ENCODE results near the gene CD151.

Gene CD151

DNA sequence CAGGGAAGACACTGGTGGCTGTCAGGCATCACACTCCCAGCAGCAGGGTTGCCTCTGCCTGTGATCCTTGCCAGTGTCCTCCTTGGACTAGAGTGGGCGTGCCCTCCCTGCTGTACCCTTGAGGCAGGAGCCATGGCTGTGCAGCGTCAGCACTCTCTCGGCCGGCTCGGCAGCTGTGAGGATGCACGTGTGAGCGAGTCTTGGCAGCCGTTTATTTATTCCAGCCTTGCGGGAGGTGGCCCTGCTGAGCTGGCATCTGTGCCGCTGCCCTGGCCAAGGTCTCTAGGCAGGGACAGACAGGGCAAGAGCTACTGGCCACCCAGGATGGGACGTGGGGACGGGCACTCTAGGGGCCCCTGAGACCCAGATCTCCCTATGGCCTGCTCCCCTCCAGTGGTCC lies 43.8 kb downstream of the CD151 start:
- no peak for DNase-seq (ENCODE audit: low read depth)
- H3K4me3 ChIP-seq (ENCODE audit: low read depth, low read length) = no peak overlapping the region
- TF ChIP-seq CTCF (IDR thresholded peaks at IDR 0.05; ENCODE audit: insufficient read depth, low read depth, low read length, missing control alignments) = no peak

DNA sequence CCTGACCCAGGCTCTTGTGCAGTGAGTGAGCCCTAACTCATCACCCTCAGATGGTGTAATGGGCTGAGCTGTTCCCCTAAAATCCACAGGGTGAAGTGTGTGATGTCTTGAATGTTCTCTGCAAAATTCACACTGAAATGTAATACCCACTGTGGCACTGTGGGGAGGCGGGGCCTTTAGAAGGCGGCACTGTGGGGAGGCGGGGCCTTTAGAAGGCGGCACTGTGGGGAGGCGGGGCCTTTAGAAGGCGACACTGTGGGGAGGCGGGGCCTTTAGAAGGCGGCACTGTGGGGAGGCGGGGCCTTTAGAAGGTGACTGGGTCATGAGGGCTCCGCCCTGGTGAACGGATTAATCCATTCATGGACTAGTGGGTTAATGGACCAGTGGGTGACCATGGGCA lies 44.8 kb downstream of the CD151 start:
- DNase-seq (ENCODE audit: low read depth) = peak; percentile 31

GRCh38 chr11:880447-880846 lies 47.7 kb downstream of the CD151 start:
- no peak for DNase-seq (ENCODE audit: low read depth)

More for the DNA sequence above, 44.8 kb downstream of the CD151 start:
- TF ChIP-seq CTCF (IDR thresholded peaks at IDR 0.05; ENCODE audit: insufficient read depth, low read depth, low read length, missing control alignments) = no peak
- no peak overlapping the region for H3K4me3 ChIP-seq (ENCODE audit: low read depth, low read length)

DNA sequence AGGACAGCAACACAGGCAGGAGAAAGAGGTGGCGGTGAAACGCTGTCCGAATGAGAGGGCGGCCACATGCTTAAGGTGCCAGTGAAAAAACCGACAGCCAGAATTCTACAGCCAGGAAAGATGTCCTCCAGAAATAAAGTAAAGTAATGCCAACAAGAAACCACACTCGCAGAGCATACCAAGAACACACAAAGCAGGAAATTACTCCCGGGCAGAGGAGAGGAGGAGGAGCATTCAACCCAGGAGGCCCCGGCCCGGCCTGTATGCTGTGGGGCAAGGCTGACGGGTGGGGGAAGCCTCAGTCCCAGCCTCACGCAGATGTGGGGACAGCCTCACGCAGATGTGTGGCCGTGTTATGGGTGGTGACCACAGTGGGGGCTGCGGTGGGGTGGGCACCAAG lies 49.8 kb downstream of the CD151 start:
- TF ChIP-seq CTCF (IDR thresholded peaks at IDR 0.05; ENCODE audit: insufficient read depth, low read depth, low read length, missing control alignments) = no peak
- no peak for DNase-seq (ENCODE audit: low read depth)
- no peak overlapping the region for H3K4me3 ChIP-seq (ENCODE audit: low read depth, low read length)

More at GRCh38 chr11:880447-880846, 47.7 kb downstream of the CD151 start:
- H3K4me3 ChIP-seq (ENCODE audit: low read depth, low read length) = no peak overlapping the region
- no peak for TF ChIP-seq CTCF (IDR thresholded peaks at IDR 0.05; ENCODE audit: insufficient read depth, low read depth, low read length, missing control alignments)

GRCh38 chr11:883527-883926 lies 50.8 kb downstream of the CD151 start:
- no peak for DNase-seq (ENCODE audit: low read depth)
- H3K4me3 ChIP-seq (ENCODE audit: low read depth, low read length) = no peak overlapping the region
- TF ChIP-seq CTCF (IDR thresholded peaks at IDR 0.05; ENCODE audit: insufficient read depth, low read depth, low read length, missing control alignments) = no peak

- no peak for TF ChIP-seq CTCF (IDR thresholded peaks at IDR 0.05; ENCODE audit: insufficient read depth, low read depth, low read length, missing control alignments)
- H3K4me3 ChIP-seq (ENCODE audit: low read depth, low read length) = no peak overlapping the region
- no peak for DNase-seq (ENCODE audit: low read depth)
Measured at GRCh38 chr11:884578-885070, 51.9 kb downstream of the CD151 start.

GRCh38 chr11:886568-886967 lies 53.8 kb downstream of the CD151 start:
- no peak for TF ChIP-seq CTCF (IDR thresholded peaks at IDR 0.05; ENCODE audit: insufficient read depth, low read depth, low read length, missing control alignments)
- H3K4me3 ChIP-seq (ENCODE audit: low read depth, low read length) = no peak overlapping the region
- DNase-seq (ENCODE audit: low read depth) = no peak

All from GM12865 (cell line).